CD4-positive, alpha-beta T cell treated with Interferon gamma for 1 hour (primary cell): Measurements from ENCODE around the gene MRPL44.

Experiments used
- DNase-seq: peaks from one replicate; pipeline ENCODE4 v3.0.0-alpha.2; 2020

Gene MRPL44

DNA sequence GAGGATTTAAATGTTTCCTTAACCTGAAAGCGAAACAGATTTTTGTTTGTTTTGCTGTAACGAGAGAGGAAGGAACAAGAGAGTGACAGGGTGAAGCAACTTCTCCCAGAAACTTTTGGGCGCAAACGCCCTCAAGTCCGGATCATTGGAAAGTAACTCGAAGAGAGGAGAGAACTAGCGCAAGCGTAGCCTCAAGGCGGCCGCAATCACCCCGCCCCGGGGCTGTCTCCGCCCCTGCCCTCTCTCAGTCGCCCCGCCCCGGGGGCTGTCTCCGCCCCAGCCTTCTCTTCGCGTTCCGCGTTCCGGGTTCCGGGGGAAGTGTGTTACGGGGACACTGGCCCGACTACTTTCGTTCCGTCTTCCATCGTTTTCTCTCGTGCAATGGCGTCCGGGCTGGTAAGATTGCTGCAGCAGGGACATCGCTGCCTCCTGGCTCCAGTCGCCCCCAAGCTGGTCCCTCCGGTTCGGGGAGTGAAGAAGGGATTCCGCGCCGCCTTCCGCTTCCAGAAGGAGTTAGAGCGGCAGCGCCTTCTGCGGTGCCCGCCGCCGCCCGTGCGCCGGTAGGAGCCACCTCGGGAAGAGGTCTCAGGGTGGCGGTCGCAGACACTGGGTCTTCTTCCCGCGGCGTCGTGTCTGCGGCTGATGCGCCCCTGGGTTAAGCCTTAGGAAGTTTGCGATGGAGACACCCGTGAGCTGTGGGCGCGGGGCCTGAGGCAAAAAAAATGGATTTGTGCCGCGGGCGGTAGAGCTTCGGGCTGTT lies at the start of gene MRPL44:
MRPL44 (plus strand) TSS at position 372 of the 760 bp plus-strand sequence; CDS start at position 382, 10 bp downstream.
- peak; percentile 93 for DNase-seq

DNA sequence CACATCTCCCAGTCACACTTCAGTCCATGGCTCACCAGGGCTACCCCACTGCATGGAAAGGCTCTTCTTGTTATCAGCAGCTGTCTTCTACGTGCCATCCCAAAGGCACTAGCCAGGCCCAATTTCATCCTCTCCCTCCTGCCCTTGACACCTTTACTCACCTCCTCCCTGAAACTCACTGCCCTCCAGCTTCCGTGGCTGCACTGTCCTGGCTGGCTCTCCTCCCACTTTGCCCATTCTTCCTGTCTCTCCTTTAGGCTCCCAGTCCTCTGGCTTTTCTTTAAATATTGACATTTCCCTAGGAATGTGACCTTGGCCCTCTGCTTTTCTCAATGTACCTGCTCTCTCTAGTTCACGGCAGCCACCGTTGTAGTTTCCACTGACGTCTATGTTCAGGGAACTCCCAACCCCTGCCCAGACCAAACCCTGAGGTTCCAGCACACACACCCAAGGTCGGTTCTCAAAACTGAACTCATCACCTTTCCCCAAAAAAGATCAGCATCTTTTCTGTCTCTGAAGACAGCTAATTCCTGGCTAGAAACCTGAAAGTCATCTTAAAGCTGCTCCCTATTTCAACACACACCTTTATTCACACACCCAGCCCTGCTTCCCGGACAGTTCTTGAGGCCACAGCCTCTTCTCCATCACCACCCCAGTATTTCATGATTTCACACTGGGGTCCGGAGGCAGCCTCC lies 48.8 kb upstream of the MRPL44 start:
- no peak for DNase-seq

DNA sequence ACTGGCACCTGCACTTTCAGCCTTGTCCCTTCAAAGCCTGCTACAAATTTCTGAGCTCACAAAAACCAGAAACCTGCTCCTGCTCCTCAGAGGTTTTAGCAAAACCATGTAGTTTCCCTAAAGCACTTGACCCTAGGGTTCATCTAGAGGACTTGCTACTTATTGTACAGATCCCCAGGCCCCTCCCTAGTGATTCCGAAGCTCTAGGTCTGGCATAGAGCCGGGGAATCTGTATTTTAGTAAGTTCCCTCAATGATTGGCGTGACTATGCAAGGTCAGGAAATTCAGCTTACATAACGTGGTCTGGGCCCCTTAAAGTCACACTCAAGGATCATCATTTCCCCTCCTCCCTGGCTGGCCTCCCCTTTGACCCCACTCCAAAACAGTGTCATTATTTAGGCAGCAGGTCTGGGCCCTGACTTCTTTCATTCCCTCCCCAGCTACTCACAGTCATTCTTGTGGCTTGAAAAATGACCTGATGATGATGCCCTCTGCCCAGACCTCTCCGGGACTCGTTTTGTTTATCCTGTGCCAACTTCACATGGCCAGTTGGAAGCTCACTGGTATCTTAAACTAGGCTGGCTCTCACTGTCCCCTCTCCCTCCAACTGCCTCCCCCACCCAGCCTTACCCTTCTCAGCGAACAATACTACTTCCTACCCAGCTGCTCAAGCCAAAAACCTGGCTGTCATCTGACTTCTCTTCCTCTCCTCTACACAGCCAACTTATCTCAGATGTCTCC lies 48.1 kb upstream of the MRPL44 start:
- no peak for DNase-seq

DNA sequence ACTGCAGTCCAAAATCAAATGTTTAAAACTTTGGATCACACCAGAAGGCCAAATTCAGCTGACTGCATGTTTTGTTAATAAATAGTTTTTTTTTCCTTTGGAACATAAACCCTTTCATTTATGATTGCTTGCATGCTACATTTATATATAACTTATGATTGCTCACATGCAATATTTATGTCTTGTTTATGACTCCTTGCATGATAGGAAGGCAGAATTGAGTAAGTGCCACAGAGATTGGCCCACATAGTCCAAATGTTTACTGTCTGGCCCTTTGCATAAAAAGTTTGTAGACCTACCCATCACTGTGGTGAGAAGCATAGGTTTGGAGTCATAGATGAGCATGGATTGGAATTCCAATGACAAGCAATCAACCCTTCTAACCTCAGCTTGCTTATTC lies 42.9 kb upstream of the MRPL44 start:
- DNase-seq: no peak

DNA sequence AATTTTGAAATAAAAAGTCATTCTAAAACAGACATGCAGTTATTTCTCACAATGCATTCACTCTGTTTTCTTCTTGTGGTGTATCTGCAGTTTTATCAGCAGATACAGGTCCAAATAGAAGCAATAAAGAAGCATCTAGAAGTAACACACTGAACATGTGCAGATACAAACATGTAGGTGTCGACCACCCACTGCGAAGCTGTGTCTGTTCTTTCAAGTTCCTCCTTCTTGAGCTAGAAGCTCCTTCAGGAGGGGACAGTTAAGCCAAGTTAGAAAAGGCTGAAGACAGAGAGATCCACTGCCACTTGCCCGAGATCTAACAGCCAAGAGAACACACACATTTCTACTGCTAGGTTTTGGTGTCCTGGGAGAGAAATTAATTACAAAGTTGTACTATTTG lies 42.2 kb upstream of the MRPL44 start:
- no peak for DNase-seq

DNA sequence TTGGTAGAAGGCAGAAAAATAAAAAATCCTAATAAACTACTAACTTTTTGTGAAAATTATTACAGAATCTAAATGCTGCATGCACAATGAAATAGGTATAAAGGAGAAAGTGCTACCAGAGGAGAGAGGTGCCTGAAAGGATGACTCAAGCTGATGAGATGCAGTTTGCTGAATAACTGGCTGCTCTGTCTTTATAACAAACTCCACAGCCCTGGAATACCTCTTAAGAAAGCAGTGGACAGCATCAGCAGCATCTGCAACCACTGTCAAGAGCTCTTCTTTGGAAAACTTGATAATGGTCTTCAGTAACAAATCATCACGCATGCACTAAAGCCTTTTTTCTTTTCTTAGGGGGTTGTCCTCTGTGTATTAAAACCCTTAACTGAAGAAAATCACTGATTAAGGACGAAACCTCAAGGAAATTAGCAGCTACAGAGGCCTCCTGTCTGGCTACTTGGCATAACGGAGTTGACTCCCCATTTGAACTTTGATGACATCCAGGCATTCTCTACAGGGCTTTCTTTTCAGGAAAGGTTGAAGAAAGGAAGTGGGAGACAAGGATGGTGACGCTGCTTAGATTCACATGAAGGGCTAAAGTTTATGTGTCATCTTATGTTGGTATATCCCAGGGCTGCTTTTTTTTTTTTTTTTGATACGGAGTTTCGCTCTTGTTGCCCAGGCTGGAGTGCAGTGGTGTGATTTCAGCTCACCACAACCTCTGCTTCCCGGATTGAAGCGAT lies 40.9 kb upstream of the MRPL44 start:
- no peak for DNase-seq

DNA sequence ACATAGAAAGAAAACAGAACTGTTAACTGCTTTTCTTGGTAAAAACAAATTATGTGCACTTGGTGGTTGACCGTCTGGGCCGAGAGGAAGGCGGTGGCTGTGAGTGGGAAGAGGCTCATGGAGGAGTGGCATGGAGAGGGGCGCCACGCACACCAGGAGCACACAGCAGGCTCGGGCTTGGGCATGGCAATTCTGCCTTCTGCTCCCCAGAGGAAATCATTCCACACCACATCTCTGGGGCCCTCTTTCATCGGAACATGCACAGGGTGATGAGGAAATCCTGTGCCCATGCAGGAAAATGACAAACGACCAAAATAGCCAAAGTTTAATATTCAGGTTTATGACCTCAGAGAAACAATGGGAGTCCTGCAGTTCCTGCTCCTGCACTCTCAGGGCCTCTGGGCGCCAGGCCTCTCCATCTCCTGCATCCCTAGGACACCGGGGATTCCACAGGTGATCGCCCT lies 38.6 kb upstream of the MRPL44 start:
- DNase-seq: no peak

DNA sequence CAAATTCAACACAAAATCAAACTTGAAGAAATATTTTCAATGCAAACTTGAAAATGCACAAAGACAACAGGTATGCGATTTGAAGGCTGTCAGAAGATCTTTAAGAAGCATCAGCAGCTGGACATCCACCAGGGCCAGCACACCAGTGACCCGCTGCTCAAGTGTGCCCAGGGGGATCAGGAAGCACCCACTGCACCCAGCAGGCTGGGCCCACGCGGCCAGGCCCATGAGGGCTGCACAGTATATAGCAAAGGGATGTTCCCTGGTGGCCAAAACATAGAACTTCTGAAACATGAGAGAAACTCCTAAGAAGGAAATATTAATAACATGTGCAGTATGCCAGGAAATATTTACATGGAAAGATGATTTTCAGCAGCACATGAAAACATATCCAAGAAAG lies 37.2 kb upstream of the MRPL44 start:
- no peak for DNase-seq

DNA sequence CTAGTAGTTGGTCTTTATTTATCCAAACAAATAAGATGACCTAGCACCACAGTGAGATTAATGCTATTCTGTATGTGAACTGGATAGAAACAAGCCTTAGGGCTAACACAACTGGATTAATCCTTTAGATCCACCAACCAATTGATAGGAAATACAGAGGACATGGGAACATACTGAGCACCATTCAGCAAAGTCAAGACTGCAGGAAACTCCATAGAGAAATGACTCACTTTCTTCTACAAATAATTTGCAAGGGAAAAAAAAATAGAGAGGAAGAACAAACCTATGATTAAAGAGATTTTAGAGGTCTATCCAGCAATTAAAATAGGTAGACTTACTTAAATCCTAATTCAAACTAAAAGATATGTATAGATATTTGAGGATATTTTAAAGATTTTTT lies 36.1 kb upstream of the MRPL44 start:
- DNase-seq: no peak

DNA sequence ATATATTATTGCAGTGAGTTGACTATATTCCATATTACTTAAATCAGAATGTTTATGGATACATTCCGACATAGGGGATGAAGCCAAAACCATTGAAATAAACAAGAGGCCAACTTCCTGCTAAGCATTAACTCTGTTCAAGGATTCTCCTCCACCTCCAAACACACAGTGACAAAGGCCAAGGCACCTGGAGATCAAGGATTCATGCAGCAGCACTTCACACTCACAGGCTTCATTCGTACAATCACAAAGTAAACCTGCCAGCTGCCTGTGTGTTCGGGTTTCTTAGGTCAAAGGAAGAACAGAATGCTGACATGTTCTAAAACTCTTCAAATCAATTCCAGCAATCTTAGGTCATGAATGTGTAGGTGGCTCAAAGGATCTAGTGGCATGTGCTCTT lies 35.0 kb upstream of the MRPL44 start:
- DNase-seq: no peak

DNA sequence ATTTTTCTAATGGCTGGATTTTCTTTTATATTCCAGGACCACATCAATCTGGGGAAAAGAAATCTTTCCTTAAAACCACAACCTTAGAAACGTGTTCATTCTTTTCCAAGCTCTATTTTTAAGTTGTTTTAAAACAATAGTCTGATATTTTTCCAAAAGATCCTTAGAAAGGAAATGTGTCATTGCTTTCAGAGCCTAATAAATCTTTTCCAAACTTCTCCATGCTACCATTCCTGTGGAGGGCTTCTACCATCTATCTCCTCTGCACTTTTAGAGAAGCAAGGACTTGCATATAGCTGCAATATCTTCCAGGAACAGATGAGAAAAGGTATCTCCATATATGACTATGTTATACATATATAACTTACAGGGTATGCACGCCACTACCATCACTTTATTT lies 33.3 kb upstream of the MRPL44 start:
- DNase-seq: no peak

DNA sequence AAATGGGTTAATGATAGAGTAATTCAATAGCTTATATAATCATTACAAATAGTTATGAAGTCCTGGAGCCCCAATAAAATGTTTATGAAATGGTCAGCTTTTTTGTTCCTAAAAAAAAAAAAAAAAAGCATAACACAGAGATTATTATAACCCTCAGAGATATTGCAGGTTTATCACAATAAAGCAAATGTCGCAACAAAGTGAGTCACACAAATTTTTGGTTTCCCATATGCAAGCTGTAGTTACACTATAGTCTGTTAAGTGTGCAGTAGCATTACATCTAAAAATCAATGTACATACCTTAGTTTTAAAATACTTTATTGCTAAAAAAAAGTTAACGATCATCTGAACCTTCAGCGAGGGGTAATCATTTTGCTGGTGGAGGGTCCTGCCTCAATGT lies 32.2 kb upstream of the MRPL44 start:
- no peak for DNase-seq

DNA sequence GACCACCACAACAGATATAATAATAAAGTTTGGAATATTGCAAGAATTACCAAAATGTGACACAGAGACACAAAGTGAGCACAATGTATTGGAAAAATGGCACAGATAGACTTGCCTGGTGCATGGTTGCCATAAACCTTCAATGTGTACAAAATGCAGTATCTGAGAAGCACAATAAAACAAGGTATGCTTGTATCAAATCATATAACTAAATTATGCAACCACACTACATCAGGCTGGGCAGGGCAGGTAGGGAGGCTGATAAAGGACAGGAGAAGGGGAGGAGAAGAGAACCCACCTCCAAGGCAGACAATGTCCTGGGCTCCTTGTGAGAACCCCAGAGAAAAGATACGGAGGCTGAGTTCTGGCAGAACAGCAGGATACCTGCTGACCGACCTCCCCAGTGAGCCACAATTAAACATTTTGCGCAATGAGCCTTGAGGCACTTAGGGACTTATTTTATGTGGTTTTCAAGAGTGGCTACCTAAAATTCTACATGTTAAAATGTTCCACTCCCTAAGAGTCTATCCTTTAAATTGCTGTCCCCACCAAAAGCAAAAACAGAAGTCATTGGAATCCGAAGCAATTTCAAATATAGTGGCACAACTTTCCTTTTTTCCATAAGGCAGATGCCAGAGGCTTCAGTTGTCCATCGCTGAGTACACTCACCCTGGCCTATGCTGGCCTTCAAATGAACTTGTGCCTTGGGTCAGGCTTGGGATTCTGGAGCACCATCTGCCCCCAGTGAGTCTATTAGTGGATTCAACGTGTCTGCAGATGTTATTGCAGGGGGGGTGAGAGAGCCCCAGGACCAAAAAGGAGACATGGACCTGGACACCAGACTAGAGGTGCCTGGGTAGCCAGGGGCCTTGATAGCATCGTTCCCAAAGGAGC lies 28.9 kb upstream of the MRPL44 start:
- DNase-seq: no peak

DNA sequence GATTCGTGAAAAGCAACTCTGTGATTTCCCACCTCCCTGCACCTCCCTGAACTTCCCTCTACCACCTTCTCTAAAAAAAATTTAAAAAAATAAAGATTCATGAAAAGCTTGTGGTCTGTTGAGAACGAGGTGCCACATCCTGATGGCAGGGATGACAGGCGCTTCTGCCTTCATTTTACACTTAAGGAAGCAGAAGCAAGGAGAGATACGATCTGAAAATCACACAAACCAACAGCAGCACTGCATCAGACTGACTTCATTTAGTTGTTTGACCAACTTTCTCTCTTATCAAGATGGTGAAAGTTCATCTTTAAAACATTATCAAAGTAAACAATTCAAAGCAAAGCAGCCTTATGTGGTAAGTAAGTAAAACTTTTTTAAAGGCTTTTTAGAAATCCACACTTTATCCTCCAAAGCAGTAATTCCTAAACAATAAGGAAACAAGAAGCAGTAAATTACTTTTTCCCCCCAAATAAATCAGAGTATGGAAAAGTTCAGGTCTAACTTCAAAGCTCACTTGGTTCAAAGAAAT lies 27.6 kb upstream of the MRPL44 start:
- DNase-seq: no peak

DNA sequence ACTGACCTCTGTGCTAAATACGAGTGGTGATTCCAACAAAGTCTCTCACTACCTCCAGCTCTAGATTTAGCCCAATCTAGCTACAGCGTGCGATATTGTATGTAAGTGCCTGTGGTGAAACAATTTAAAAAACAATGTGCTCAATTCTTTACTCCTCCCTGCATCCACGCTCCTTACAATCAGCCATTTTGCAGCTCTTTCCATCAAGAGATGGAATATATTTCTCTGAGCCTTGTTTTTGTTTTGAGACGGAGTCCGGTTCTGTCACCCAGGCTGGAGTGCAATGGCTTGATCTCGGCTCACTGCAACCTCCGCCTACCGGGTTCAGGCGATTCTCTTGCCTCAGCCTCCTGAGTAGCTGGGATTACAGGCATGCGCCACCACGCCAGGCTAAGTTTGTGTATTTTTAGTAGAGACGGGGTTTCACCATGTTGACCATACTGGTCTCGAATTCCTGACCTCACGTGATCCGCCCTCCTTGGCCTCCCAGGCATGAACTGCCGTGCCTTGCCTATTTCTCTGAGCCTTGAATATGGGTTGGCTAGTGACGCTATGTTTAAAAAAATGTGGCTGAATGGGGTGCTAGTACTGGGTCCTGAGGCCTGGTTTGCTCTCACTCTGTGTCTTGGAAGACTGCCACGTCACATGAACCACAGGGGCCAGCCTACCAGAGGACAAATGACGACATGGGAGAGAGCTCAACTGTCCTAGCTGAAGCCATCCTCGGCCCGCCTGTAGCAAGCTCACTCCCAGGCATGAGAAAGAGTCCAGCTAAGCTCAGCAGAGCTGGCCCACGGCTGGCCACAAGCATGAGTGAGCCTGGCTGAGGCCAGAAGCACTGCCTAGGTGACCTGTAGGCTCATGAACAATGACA lies 26.9 kb upstream of the MRPL44 start:
- DNase-seq: peak; percentile 15

DNA sequence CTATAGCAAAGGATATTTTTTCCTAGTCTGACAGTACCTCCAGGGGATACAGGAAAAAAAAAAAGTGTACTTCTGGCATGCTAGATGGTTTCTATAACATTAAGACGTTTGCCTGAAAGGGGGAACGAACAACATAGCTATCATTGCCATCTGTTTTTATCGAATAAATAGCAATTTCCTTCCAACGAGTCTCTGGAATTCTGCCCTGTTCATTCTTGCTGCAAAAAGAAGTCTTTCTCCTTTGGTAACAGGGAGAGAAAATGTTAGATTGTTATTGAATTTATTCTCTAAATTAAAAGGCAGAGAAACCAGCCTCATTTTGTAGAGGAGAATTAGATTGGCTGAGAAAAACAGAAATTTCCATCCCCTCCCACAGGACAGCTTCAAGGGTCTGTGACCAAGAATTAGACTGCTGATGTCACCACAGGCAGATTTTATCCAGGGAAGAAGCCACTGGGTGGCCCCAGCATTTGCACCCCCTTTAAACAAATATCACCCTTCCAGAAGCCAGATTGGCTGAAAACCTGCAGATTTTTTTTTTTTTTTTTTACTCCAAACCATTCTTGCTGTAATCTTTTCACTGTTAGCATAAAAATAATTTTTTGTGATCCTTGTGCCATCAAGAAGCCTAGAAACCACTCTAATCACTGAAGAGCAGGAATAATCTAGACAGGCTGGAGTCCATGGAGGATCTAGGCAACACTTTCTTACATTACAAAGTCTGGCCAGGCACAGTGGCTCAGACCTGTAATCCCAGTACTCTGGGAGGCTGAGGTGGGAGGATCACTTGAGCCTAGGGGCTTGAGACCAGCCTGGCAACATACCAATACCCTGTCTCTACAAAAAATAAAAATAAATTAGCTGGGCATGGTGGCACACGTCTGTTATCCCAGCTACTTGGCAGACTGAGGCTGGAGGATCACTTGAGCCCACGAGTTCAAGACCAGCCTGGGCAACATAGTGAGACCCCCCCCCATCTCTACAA lies 24.2 kb upstream of the MRPL44 start:
- no peak for DNase-seq

DNA sequence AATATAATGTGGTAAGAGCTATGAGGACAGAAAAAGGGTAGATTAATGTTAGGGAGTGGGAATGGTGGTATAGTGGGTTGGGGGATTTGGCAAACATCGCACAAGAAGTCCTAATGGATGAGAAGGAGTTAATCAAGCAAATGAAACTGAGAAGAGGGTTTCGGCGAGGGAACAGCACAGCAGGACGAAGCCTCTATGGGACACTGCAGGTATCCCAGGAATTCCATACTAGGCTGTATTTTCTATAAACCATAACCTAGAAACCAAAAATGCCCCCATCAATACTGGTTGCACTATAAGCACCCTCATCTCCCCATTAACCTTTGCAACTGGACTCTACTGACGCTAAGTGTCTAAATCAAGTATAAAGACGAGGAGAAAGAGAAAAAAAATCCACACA lies 22.4 kb upstream of the MRPL44 start:
- no peak for DNase-seq

DNA sequence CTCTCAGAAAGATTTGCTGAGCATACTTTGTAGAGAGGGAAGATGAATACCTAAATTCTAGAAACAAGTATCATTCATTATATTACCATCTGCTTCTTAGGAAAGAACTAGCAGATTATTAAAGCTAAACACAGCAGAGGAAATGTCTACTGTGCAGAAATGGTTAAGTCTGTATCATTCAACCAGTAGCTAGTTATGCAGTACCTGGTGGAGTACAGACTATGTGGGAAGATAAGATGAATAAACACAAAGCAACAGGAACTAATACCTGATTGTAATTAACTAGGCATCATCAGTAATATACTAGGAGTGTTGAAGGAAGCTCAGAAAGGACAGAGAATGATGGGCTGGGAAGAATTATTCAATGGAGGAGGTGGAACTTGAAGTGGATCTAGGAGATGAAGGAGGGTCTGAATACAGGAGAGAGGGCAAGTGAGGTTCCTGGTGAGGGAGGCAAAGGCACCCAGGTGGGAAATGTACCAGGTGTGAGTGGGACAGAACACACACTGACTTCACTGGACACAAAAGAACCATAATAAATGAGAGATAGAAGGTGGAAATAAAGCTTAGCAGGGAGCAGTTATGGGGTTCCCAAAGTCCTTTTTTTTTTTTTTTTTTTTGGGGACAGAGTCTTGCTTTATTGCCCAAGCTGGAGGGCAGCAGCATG lies 21.7 kb upstream of the MRPL44 start:
- DNase-seq: no peak

DNA sequence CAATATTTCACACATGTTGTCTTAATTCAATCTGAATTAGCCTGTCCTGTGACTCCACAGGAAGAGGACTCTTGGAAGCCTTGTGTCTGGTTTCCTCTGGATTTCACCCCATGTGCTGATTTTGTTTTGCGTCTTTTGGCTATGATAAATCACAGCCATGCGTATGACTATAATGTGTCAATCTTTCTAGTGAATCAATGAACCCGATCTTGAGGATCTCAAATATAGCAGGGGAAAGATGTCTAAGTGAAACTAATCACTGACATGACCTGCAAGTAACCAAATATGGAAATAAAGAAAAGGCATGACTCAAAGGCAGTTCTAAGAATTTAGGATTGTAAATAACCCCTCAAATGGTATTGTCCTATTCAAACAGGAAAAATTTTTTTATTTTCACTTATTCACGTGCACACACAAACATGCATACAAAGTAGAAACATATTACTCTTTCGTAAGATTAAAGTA lies 20.4 kb upstream of the MRPL44 start:
- DNase-seq: no peak
